Endothelial cell of umbilical vein (primary cell): ENCODE data around the gene C16orf87. TPM values are rescaled to one million over a fixed set of nuclear protein-coding genes. Genes with fewer than 3 reads are reported as not detected.

Source experiments
- BruUV-seq: library from RNA; stranded (reverse); fragments of 400-500 nt; replicated peaks from 2 replicates; lab custom pipeline; 2021; lab: Mats Ljungman, UMichigan
- CTCF ChIA-PET: fragments of 300-600, 350-600 bp; sonication (Branson Sonifier 250); formaldehyde crosslinking; loops from one replicate; lab custom pipeline; 2021; ENCODE audit warnings: antibody characterized with exemption, inconsistent platforms; lab: Charles Lee
- POLR2A ChIA-PET: fragments of 300-600, 350-600 bp; sonication (Branson Sonifier 250); formaldehyde crosslinking; loops from one replicate; lab custom pipeline; 2021; ENCODE audit warnings: antibody characterized with exemption, inconsistent platforms; lab: Charles Lee
- DNase-seq: peaks from one replicate; pipeline ENCODE4 v3.0.0-alpha.2; 2011; ENCODE audit warnings: low read depth, low spot score
- FAIRE-seq: peaks from 2 replicates; lab custom pipeline; 2011; peaks lifted over from hg19 to GRCh38; lab: Jason Lieb, UNC
- H2AFZ ChIP-seq: 2 replicates; pipeline ENCODE4 v1.6.0; 2012; ENCODE audit warnings: low read depth, low read length, control low read depth, inconsistent platforms
- H3K27ac ChIP-seq: 2 replicates; pipeline ENCODE4 v1.5.1; 2011; ENCODE audit warnings: low read depth, mild to moderate bottlenecking, control low read depth, low read length, moderate library complexity; ENCODE audit not compliant: insufficient read depth
- H3K27me3 ChIP-seq, 2 experiments: 2 replicates each; pipeline versions ENCODE4 v1.6.0 to v1.6.1; 2011; ENCODE audit warnings: low read length in 2 of 2, mixed read lengths in 1 of 2; ENCODE audit not compliant: control insufficient read depth in 2 of 2, insufficient read depth in 2 of 2
- H3K36me3 ChIP-seq, 2 experiments: 2 replicates in 1 of 2; 3 replicates in 1 of 2; pipeline ENCODE4 v1.5.1; 2011; ENCODE audit warnings: low read length in 2 of 2, mild to moderate bottlenecking in 1 of 2, moderate library complexity in 1 of 2; ENCODE audit not compliant: control insufficient read depth in 2 of 2, insufficient read depth in 2 of 2; ENCODE audit errors: extremely low read depth in 1 of 2
- H3K4me1 ChIP-seq: 3 replicates; pipeline ENCODE4 v1.5.1; 2011; ENCODE audit warnings: mild to moderate bottlenecking, low read length; ENCODE audit not compliant: control insufficient read depth, insufficient read depth; ENCODE audit errors: extremely low read depth
- H3K4me2 ChIP-seq: 2 replicates; pipeline ENCODE4 v1.6.1; 2011; ENCODE audit warnings: low read length, control low read depth, mixed read lengths; ENCODE audit not compliant: insufficient read depth
- H3K4me3 ChIP-seq, 3 experiments: fragments of 200-600 bp in 1 of 3; sonication (generic), shearing (Covaris generic) in 1 of 3; replicated peaks in 1 of 3; 2 replicates each; pipeline ENCODE4 v1.5.1; 2011 to 2016; ENCODE audit warnings: control low read depth in 3 of 3, low read length in 3 of 3, mild to moderate bottlenecking in 2 of 3, inconsistent platforms in 1 of 3, low read depth in 1 of 3, moderate library complexity in 1 of 3; ENCODE audit not compliant: insufficient read depth in 1 of 3
- H3K79me2 ChIP-seq: 2 replicates; pipeline ENCODE4 v1.6.0; 2012; ENCODE audit warnings: low read length, inconsistent platforms; ENCODE audit not compliant: control insufficient read depth, insufficient read depth
- H3K9ac ChIP-seq: replicated peaks from 2 replicates; pipeline ENCODE3; 2011; ENCODE audit warnings: low read length, control low read depth; ENCODE audit not compliant: insufficient read depth; ENCODE audit errors: extremely low read depth
- H3K9me1 ChIP-seq: replicated peaks from 3 replicates; pipeline ENCODE4 v1.6.0; 2011; ENCODE audit warnings: mild to moderate bottlenecking, low read length; ENCODE audit not compliant: control insufficient read depth, insufficient read depth; ENCODE audit errors: extremely low read depth
- H3K9me3 ChIP-seq: replicated peaks from 2 replicates; pipeline ENCODE4 v1.5.1; 2012; ENCODE audit warnings: low read length, inconsistent platforms; ENCODE audit not compliant: control insufficient read depth, insufficient read depth
- H4K20me1 ChIP-seq: replicated peaks from 2 replicates; pipeline ENCODE3; 2011; ENCODE audit warnings: mild to moderate bottlenecking, low read length; ENCODE audit not compliant: control insufficient read depth, insufficient read depth; ENCODE audit errors: extremely low read depth
- CTCF ChIP-seq, 2 donors: IDR thresholded peaks; 1 replicate in 1 of 2; 2 replicates in 1 of 2; pipeline ENCODE4 v1.5.1; 2011; ENCODE audit warnings: low read length in 2 of 2, mild to moderate bottlenecking in 2 of 2, moderate library complexity in 2 of 2, control low read depth in 1 of 2, inconsistent platforms in 1 of 2, low read depth in 1 of 2; ENCODE audit not compliant: insufficient read depth in 1 of 2; ENCODE audit errors: extremely low read depth in 1 of 2
- EZH2 ChIP-seq: IDR thresholded peaks from 2 replicates; pipeline ENCODE4 v1.6.1; 2012; ENCODE audit warnings: borderline replicate concordance, low read depth, mild to moderate bottlenecking, moderate library complexity, low read length, inconsistent platforms; ENCODE audit not compliant: severe bottlenecking
- FOS ChIP-seq: IDR thresholded peaks from 2 replicates; pipeline ENCODE4 v1.6.1; 2011; ENCODE audit warnings: mild to moderate bottlenecking, low read length, moderate library complexity, borderline replicate concordance; ENCODE audit not compliant: insufficient read depth
- GATA2 ChIP-seq: IDR thresholded peaks from 2 replicates; pipeline ENCODE4 v1.7.0; 2011; ENCODE audit warnings: low read depth, mild to moderate bottlenecking, moderate library complexity, mixed read lengths, low read length; ENCODE audit not compliant: insufficient read length, insufficient read depth
- JUN ChIP-seq: IDR thresholded peaks from 2 replicates; pipeline ENCODE4 v1.6.1; 2011; ENCODE audit warnings: borderline replicate concordance, low read depth; ENCODE audit not compliant: insufficient read length, insufficient read depth
- MYC ChIP-seq: IDR thresholded peaks from one replicate; pipeline ENCODE4 v1.6.1; 2011; ENCODE audit warnings: mild to moderate bottlenecking, low read depth, low read length
- POLR2A ChIP-seq: IDR thresholded peaks from 2 replicates; pipeline ENCODE4 v1.6.1; 2012; ENCODE audit warnings: low read depth, mild to moderate bottlenecking, control low read depth, low read length
- POLR2AphosphoS5 ChIP-seq: IDR thresholded peaks from 2 replicates; pipeline ENCODE4 v1.6.1; 2012; ENCODE audit warnings: low read depth, mild to moderate bottlenecking, control low read depth, low read length, moderate library complexity; ENCODE audit not compliant: insufficient read depth
- dilution Hi-C: fragments of 300-500 bp; cut with MboI; formaldehyde crosslinking; loops from one replicate; pipeline ENCODE4 v1.15.0; 2019; ENCODE audit warnings: low sequenced_read_pairs; ENCODE audit not compliant: extremely low pct_ligation_motif_present
- intact Hi-C: fragments of 100-400 bp; cut with micrococcal nuclease; formaldehyde crosslinking; loops from one replicate; pipeline ENCODE4 v1.10.0; 2022
- polyA plus RNA-seq, 4 experiments: library from polyadenylated mRNA; depleted of rRNA in 3 of 4; stranded (reverse) in 3 of 4; unstranded in 1 of 4; fragments of >200 nt; gene quantifications; 2 replicates each; pipeline versions ENCODE4 v1.2.1 to v1.2.3, GENCODE V29; 2011 to 2012; ENCODE audit warnings: missing spikeins in 1 of 4
- total RNA-seq: library from RNA; stranded (reverse); gene quantifications from 2 replicates; pipeline ENCODE4 v1.2.3, GENCODE V29; 2021
- TF ChIP-seq, protein P1 (sequence below): IDR thresholded peaks from 2 replicates; pipeline ENCODE4 v1.6.1; 2011; ENCODE audit not compliant: insufficient read depth, insufficient read length

Gene C16orf87
- total and polyA plus RNA-seq, 2 donors (not counting 3 experiments of a cell fraction or from before 2014, with no cell fraction given), result 2.4 to 8.5 TPM

DNA sequence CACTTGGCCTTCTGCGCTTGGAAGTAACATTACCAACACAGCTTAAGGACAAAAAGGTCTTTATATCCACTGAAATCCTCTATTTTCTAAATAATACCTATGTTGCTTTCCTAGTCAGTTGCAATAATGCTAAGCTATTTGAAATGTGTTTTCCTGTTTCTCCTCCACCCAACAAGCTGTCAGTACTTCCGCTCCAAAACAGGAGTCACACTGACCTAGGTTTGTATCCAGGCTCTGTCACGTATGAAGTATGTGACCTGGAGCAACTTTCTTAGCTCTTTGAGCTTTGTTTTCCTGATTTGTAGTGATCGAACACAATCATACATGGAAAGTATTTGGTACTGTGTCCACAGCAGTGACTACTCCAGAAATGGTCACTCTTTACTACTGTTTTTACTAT is 58.5 kb downstream of the C16orf87 start:
- Histone ChIP-seq H2AFZ (no peak overlapping the region), H3K9ac (no peak overlapping the region), H3K79me2 (no peaks in the 10 kb centered on the region), H3K4me2 (no peak overlapping the region), H3K4me3 (no peak overlapping the region), H3K27me3 (no peaks in the 10 kb centered on the region), H4K20me1 (no peaks in the 10 kb centered on the region), H3K4me1 (no peaks in the 10 kb centered on the region), H3K9me3 (no peaks in the 10 kb centered on the region), H3K27ac (no peak overlapping the region), H3K36me3 (no peaks in the 10 kb centered on the region), H3K9me1 (no peaks in the 10 kb centered on the region)
- POLR2A ChIA-PET, result no interaction called here
- intact Hi-C loops (no loop called here), dilution Hi-C loops (no loop called here)
- CTCF ChIA-PET, result interaction anchor here (1.8 kb wide), 1 partner anchor 29 kb away, joined by 5 read pairs; no protein-coding TSS in a partner anchor
- TF ChIP-seq POLR2AphosphoS5, result no peak
- no peak for TF ChIP-seq CTCF (IDR thresholded peaks at IDR 0.05; ENCODE audit: extremely low read depth in 1 of 2, insufficient read depth in 1 of 2, low read depth in 1 of 2, low read length in 2 of 2)
- no peak for TF ChIP-seq MYC
- no peak for TF ChIP-seq EZH2
- TF ChIP-seq POLR2A, result no peak
- no peak for TF ChIP-seq JUN
- no peak for TF ChIP-seq FOS
- no peak for TF ChIP-seq GATA2
- TF ChIP-seq, protein P1, sequence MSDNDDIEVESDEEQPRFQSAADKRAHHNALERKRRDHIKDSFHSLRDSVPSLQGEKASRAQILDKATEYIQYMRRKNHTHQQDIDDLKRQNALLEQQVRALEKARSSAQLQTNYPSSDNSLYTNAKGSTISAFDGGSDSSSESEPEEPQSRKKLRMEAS, result no peak
- DNase-seq, result no peak
- no peak for FAIRE-seq
- no TSS peak for BruUV-seq
